HuH-7 (cell line): ENCODE results near the gene NOL4L.

Experiments
- DNase-seq: peaks from one replicate; pipeline ENCODE4 v3.0.0; 2011; ENCODE audit warnings: low spot score

The NOL4L gene

DNA sequence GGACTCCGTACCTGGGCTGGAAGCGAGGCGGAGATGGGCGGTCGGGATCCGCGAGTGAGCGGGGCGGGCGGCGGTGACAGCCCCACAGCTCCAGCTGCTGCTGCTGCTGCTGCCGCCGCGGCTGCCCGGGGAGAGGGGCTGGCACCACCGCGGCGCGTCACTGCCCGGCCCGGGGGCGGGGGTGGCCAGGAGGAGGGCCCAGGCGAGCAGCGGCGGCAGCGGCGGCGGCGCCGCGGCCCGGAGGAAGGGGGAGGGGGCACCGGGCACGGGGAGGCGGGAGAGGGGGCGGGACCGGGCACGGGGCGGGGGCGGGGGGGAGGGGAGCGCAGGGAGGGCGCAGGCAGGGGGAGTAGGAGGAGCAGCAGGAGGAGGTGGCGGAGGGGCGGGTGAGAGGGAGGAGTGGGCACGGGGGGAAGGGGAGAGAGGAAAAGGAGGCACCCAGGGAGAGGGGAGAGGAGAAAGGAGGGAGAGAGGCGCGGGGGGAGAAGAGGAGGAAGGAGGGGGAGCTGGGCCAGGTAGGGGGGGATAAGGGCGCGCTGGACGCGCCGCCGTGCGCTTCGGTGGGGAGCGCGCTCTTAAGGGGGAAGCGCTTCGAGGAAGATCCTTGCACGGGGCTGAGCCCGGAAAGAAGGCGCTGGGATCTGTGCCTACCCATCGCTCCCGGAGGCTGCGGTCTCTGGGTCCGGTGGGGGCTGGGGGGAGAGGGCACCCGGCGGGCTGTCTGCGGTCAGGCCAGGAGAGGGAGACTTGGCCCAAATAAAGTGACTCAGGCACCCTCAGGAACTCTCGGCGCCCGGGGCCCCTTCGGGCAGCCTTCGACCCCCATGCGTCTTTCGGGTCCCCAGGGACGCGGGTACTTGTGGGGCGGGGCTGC lies 101.5 kb downstream of the NOL4L start:
- peak; percentile 82 for DNase-seq

DNA sequence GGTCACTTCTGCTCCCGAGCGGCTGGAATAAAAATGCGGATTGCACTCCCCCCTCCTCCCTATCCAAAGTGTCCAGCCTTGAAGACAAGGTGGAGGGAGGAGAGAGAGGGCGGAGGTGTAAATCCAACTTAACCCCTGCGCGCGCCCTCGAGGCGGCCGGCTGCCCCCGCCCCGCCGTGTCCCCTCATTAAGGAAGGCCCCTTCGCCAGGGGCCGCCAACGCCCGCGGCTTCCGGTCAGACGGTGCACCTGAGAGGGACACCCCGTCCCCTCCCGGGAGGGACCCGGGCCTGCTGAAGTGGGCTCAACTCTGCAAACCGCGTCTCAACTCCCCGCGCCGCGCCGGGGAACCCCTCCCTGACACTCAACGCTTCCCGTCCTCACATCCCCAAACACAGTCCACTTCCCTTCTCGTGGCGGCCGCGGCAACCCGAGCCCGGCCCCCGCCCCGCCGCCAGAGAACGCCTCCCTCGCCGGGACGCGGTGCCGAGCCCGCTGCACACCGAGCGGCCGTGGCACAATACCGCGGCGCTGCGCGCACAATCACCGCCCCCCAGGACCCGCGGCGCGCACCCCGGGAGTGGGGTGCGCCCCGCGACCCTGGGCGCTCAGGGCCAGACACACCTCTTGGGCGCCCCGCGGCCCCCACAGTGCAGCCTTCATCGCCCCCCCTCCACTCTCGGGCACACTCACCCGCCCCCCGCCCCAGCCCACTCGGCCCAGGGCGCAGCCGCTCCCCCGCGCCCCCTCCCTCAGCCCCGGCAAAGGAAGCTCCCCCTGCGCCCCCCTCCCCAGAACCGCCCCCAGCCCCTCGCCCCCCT lies 102.5 kb downstream of the NOL4L start:
- DNase-seq, result peak; percentile 76

DNA sequence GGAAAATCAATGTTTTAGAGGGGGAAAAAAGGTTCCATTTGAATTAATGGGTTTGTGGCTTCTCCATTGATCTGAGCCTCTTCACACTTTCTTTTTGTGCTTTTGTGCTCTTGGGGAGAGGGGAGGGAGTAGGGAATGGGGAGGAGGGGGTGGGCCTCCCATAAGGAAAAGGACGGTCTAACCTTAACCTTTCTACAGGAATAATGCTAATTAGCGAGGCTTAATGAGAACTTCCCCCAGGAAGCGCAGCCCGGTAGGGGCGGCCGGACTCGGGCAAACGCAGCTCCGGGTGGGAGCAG lies 103.0 kb downstream of the NOL4L start:
- no peak for DNase-seq

DNA sequence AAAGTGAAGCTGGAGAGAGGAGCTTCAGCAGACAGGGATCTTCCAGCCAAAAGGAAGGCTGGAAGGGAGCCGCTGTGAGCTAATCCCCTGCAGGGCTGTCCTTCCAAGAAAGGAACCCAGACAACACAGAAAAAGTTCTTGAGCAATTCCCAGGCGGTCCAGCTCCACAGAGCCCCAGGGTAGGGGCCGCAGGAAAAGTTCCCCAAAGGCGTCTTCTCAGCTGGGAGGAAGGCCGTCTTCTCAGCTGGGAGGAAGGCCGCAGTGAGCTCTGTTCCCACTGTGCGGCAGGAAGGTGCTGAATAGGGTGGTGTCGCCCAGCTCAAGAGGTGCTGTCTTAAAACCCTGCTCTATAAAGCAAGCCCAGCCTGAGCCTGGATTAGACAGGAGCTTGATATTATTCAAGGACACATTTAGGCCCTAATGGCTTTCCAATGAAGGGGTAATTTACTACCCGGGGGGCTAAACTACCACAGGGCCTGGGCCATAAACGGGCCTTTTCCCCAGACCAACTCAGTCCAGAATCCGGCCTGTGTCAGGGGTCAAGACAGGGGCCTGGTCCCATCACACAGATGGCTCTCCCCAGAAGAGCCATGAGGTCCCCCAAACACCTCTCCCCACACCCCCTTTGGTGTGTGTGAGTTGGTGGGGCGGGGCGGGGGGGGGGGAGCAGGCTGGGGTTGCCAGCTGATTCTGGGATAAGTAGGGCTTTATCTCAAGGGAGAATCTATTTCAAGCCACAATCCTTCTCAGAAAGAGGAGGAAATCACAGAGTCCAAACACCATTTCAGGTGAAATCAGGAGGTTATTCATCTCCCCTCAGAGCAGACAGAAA lies 103.6 kb downstream of the NOL4L start:
- no peak for DNase-seq

DNA sequence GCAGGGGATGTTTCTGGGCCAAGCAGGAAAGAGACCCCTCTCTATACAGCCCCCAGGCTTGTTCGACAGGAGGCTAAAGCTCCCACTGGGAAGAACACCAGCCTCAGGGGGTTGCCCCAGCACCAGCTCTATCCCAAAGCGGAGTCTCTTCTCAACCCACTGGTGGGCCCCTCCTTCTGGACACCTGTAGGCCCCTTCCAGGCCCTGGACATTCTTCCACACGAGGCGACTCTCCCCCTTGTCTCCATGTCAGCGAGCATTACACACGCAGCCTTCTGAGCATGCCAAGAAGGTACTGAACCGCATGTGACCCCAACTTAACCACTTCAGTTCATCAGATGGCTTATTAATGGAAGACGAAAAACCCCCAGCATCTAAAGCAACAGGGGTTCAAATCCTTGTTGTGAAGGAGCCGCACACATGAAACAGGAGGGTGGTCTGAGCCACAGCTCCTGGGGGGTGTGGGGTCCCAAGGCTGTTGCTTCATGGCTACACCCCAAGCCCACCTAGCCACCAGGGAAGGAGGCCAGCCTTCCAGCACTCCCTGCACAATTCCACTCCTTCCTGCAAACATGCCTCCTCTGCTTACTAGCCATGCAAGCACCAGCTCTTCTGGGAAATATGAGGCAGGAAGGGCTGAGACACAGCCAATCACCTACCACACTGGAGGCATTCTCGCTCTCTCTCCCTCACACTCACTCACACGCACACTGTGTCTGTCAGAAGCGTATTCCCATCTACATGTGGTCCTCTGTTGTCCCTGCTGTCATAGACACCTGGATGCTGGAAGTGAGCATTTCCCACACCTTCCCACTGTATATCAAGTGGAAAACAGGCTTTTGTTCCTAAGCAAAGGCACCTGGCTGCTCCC lies 104.5 kb downstream of the NOL4L start:
- DNase-seq, result no peak

DNA sequence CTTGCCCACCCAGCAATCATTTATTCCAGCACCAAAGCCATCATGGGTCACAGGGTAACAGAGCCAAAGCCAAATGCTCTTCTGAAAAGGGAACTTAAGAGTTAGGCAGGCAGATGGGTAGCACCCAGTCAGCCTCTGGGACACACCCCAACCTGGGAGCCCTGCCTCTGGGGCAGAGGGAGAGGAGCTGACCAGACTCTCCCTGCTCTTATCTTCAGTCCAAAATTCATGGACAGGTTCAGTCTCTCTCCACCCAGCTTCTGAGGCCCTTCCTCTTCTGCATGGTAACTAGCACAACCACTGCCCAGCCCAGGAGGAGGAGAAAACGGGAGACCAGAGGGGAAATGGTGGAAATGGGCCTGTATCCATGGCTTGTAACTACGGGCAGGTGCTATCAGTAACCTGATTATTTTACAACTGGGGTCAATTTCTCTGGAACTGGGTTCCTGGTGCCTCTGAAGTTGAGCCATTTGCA lies 105.4 kb downstream of the NOL4L start:
- DNase-seq, result peak; percentile 30

DNA sequence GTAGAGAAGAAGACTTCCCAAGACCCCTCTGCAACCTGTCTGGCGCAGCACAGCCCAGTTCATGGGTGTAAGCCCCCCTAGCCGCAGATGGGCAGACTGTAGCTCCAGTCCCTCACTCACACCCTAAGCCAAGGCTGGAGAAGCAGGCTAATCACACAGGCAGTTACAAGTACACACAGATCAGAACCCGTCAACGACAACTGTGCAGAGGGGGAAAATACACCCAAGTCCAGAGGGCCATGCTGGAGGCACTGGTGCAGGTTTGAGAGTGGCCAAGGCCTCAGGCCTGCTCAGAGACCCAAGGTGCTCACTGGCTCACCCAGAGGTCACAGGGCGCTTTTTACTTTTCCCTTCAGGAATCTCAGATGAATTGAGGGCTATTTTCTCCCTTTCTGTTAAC lies 106.1 kb downstream of the NOL4L start:
- peak; percentile 19 for DNase-seq

DNA sequence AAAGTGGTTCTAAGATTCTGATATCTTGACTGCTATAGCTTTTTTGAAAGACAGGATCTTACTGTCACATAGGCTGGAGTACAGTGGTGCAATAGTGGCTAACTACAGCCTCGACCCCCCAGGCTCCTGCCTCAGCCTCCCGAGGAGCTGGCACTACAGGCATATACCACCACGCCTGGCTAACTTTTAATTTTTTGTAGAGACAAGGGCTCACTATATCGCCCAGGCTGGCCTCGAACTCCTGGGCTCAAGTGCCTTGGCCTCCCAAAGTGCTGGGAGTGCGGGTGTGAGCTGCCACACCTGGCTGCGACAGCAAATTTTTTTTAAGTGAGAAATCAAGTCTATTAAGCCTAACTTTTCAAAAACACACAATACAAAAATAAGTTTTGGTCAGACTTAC lies 106.6 kb downstream of the NOL4L start:
- no peak for DNase-seq

DNA sequence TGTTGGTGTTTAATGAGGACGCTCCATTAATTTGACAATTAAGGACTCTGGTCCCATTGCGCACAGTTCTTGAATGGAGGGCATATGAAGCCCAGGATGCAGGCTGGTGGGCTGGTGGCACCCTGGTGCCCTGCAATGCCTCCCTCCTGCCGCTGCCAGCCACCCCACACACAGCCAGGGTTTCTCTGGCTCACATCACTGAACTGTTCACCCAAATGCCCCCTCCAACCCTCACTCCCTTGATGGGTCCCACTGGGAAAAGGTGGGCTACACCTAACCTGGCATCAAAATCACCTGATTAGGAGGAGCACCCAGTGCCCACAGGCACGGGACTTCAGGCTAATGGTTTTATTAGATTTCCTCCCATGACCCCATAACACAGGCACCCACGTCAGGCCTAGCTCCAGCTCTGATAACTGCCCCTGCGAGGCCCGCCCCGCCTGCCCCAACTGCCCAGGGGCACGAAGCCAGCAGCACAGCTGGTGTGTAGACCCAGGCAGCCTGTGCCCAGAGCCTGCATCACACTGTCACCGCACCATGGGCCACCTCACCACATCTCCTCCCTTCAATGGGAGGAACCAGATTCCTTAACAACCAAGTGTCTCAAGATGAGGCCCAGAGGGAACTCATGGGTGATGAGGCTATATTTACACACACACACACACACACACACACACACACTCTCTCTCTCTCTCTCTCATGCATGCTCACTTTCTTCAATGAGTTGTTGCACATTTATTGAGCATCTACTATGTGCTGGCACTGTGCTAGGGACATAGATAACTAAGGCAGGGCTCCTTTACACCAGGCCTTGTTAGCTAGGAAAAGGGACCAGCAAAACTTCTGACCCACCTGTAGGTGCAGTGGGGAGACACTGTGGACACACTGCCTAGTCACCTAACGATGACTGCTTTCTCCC lies 107.3 kb downstream of the NOL4L start:
- DNase-seq, result no peak

DNA sequence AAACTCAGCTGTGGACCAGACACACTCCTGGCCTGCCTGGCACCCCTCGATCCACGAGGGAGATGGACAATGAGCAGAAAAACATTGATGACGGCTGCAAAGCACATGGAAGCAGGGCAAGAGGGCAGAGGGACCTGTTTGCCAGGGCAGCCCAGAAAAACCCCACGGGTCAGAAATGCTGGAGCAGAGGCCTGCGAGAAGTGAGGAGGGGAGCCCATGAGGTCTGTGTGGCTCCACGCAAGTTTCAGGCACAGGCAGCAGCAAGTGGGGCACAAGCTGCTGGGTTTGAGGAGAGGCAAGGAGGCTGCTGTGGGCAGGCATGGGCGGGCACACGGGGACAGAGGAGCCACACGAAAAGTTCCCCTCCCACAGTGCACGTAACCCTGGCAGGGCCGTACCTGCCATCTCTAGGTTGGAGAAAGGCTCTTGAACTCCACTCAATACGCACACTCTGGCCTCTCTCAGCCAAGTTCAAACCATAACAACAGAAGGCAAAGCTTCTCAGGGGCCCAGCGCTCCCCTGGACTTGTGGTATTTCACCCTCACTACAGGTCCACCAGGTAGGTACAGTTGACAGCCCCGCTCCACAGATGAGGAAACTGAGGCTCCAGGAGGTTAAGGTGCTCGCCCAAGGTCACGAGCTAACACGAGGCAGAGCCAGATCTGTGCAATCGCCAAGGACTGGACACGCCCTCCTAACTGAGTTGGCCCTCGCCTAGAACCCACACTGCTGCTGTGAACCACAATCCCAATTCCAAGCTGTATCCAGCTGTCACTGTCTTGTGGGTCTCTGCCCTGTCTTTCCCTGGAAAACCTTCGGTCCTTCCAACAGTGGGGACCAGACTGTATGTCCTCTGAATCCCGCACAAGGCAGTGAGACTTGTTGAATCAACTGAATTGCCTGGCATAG lies 108.2 kb downstream of the NOL4L start:
- DNase-seq, result no peak

DNA sequence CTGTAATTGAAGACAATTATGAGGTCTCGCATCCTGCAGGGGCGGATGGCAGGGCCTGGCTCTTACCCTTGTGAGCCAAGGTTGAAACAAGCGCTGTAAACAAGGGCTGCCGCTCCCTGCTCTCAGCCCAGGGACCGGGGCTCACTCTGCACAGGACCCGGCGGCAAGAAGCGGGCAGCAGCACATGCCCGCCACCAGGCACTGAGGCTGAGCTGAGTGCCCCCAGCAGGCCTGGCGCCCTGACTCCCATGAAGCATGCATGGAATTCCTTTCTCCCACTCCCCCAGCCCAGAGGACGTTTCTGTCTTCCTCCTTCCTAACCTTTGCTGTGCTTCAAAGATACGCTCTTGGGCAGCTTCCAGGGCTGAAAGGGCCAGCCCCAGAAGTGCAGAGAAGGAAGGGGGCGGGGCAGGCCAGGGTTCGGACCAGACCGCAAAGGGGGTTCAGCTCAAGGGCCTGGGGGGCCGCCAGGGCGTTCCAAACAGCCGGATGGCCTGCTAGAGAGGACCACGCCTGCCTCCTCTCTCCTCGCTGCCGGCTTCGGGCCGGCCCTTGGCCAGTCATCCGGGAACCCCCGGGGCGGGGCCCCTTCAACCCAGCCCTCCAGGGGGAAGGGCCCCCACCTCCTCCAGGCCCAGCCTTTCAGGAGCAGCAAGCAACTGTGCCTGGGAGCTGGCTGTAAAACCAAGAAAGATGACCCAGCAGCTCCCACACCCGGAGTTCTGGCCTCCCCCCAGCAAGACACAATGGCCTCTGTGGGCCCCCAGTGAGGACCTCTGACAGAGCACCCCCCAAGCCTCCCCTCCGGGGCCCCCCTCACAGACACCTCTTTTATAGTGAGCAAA lies 109.9 kb downstream of the NOL4L start:
- DNase-seq, result peak; percentile 99

DNA sequence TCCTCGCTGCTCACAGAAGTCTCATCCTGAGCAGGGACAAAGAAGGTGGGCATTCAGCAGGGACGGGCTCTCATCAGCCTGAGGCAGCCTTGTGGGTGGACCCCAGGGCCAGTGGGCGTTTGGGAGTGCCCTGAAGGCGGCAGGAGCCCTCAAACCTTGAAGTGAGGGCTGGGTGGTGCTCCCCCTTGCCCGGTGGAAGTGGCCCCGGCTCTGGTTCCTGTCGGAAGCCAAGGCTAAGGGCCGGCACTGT lies 110.5 kb downstream of the NOL4L start:
- DNase-seq, result no peak

DNA sequence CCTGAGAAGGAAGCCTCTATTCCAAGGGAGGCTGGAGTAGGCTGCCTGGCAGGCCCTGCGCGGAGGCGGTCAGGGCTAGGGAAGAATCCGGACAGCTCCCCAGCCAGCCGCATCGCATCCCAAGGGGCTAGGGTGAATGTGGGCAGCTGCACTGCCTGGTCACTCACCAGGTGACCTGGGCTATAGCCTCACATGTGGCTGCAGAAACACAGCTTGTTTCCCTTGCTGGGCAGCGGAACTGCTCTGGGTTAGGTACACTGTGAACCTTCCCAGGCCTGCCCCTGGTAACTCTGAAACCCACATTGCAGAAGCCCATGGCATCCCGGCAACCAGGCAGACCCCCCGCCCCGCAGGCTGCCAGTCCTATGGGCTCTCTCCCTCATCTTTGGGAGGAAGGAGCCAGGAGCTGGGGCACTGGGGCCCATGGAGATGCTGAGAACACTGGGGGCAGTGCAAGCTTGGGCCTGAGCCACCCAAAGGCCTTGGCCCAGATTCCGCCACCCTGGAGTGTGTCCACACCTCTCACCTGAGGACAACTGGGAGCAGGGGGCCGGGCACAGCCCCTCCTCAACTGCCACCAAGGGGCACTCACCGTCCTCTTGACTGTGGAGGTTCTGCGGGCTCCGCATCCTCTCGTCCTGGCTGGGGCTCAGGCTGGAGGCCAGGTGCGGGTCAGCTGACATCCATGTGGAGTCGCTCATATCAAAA lies 111.0 kb downstream of the NOL4L start:
- DNase-seq, result no peak

DNA sequence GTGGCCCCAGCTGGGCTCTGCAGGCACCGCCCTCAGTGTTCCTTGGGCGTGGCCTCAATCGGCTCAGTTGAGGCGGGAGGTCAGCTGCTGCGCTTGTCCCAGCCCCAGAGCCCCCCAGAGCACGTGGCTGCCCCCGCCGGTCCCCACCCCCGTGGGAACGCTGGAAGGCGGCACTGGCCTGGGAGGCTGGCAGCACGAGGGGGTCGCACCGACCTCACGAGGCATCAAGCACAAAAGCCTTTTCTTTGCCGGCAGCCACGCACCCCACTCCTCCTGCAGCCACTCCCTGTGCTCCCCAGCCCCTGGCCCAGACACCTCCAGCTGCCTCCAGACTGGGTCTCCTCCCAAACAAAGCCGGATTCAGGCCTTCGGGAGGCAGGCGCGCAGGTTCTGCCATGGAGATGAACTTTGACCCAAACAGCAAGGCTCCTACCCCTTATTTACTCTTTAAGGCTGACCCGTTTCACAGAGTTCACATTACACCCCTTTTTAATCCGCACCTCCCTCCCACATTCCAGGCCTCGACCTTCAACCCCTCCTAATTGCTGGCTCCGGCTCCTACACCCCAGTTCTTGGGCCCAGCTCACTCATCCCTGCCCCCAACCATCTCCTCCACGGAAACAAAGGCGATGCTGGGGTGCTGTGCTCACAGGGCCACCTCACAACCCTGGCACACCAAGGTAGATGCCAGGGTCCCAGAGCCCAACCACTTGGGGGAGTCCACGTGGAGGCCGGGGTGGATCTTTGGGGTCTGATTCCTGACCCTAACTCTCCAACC lies 111.7 kb downstream of the NOL4L start:
- DNase-seq, result peak; percentile 92

DNA sequence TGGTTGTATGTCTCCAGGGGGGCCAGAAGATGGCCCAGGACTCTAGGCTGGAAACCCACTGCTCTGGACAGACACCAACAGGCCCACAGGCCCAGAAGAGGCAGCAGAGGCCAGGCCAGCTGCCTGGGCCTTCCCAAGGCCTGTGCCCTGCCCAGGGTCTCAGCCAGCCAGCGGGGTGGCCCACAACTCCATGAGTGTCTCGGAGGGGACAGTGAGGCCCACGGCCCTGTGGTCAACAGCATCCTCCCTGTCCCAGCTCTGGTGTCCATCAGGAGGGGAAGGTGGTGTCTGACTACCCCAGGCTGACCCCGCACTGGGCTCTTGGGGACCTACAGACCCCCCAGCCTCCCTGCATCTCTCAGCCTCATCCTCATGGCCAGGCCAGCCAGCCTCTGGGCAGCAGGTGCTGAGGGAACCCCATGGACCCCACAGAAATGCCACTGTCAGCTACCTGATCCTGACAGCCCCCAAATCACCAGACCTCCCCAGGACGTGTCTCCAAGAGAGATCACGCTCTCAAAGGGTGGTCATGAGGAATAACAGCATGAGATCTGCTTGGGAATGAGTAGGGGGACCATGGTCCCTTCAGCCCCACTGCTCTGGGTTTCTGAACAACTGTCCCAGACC lies 112.4 kb downstream of the NOL4L start:
- DNase-seq, result no peak

DNA sequence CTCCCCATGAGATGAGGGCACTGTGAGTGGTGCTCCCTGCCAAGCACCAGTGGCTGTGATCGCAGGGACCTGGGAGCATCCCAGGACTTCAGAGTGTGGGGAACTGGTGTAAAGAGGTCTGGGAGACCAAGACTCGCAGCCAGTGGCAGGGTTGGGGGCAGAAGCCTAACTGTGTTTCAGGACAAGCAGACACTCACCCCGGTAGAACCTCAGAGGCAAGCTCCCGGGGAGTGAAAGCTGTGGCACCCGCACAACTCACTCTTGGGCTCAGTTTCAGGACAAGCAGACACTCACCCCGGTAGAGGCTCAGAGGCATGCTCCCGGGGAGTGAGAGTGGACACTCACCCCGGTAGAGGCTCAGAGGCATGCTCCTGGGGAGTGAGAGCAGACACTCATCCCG lies 114.2 kb downstream of the NOL4L start:
- DNase-seq, result no peak
